CD4-positive, CD25-positive, alpha-beta regulatory T cell (primary cell): ENCODE measurements around the gene CYBA. TPM values are rescaled to one million over a fixed set of nuclear protein-coding genes. Genes with fewer than 3 reads are reported as not detected.
A peak's percentile ranks its signal among the peaks of the same experiment; 100 is the strongest.

ENCODE experiments used
- ATAC-seq, 2 donors: fragments of 150-1000 bp; cut with Tn5 transposase; one replicate each; pipeline ENCODE4 v1.10.0; 2021; ENCODE audit warnings: low read depth in 2 of 2, moderate number of reproducible peaks in 2 of 2, moderate library complexity in 1 of 2
- DNase-seq, 3 donors: peaks; one replicate each; pipeline versions ENCODE4 v3.0.0 to v3.0.0-alpha.2; 2012 to 2022; ENCODE audit warnings: mixed read lengths in 1 of 3
- H3K27ac ChIP-seq: one replicate; pipeline ENCODE4 v1.7.0; 2013; ENCODE audit warnings: mild to moderate bottlenecking, low read length; ENCODE audit not compliant: insufficient read depth, poor library complexity, severe bottlenecking
- H3K27me3 ChIP-seq: one replicate; pipeline ENCODE4 v1.7.0; 2013; ENCODE audit warnings: low read length; ENCODE audit not compliant: control insufficient read depth, insufficient read depth
- H3K36me3 ChIP-seq: one replicate; pipeline ENCODE4 v1.7.0; 2013; ENCODE audit warnings: mild to moderate bottlenecking, low read length, moderate library complexity; ENCODE audit not compliant: control insufficient read depth, insufficient read depth
- H3K4me1 ChIP-seq: 2 replicates; pipeline ENCODE4 v1.7.0; 2013; ENCODE audit warnings: mild to moderate bottlenecking, low read length; ENCODE audit not compliant: insufficient read depth, control insufficient read depth, poor library complexity, severe bottlenecking
- H3K4me3 ChIP-seq: one replicate; pipeline ENCODE4 v1.7.0; 2013; ENCODE audit warnings: low read depth, mild to moderate bottlenecking, low read length, moderate library complexity
- H3K9me3 ChIP-seq, 2 experiments: 1 replicate in 1 of 2; 2 replicates in 1 of 2; pipeline ENCODE4 v1.7.0; 2013; ENCODE audit warnings: low read length in 2 of 2, mild to moderate bottlenecking in 1 of 2, moderate library complexity in 1 of 2; ENCODE audit not compliant: control insufficient read depth in 2 of 2
- H3K27ac Mint-ChIP-seq, 3 donors: one replicate each; pipeline ENCODE4 v1.8.0; 2020 to 2022; ENCODE audit warnings: mild to moderate bottlenecking in 3 of 3, mixed read lengths in 3 of 3, moderate library complexity in 2 of 3
- H3K27me3 Mint-ChIP-seq: one replicate; pipeline ENCODE4 v1.8.0; 2022; ENCODE audit warnings: mild to moderate bottlenecking, mixed read lengths
- H3K36me3 Mint-ChIP-seq: one replicate; pipeline ENCODE4 v1.8.0; 2020; ENCODE audit warnings: mixed read lengths
- H3K4me1 Mint-ChIP-seq, 4 donors: one replicate each; pipeline ENCODE4 v1.8.0; 2020 to 2022; ENCODE audit warnings: mixed read lengths in 4 of 4, mild to moderate bottlenecking in 1 of 4
- H3K4me3 Mint-ChIP-seq, 4 donors: one replicate each; pipeline ENCODE4 v1.8.0; 2020 to 2022; ENCODE audit warnings: mild to moderate bottlenecking in 4 of 4, mixed read lengths in 4 of 4, moderate library complexity in 3 of 4
- H3K9me3 Mint-ChIP-seq, 7 donors: one replicate each; pipeline ENCODE4 v1.8.0; 2020 to 2022; ENCODE audit warnings: mixed read lengths in 7 of 7, mild to moderate bottlenecking in 3 of 7, moderate library complexity in 2 of 7
- polyA plus RNA-seq, 4 donors: library from polyadenylated mRNA; unstranded; fragments of 300-500 nt; fragmentation: Illumina TruSeq; gene quantifications; one replicate each; pipeline ENCODE4 v1.2.3, GENCODE V29; 2021
- total RNA-seq: library from RNA; stranded (reverse); gene quantifications from one replicate; pipeline ENCODE4 v1.2.3, GENCODE V29; 2022

Gene CYBA
- total and polyA plus RNA-seq, 5 donors from 2014 or later: 351 to 964 (median 715) TPM

DNA sequence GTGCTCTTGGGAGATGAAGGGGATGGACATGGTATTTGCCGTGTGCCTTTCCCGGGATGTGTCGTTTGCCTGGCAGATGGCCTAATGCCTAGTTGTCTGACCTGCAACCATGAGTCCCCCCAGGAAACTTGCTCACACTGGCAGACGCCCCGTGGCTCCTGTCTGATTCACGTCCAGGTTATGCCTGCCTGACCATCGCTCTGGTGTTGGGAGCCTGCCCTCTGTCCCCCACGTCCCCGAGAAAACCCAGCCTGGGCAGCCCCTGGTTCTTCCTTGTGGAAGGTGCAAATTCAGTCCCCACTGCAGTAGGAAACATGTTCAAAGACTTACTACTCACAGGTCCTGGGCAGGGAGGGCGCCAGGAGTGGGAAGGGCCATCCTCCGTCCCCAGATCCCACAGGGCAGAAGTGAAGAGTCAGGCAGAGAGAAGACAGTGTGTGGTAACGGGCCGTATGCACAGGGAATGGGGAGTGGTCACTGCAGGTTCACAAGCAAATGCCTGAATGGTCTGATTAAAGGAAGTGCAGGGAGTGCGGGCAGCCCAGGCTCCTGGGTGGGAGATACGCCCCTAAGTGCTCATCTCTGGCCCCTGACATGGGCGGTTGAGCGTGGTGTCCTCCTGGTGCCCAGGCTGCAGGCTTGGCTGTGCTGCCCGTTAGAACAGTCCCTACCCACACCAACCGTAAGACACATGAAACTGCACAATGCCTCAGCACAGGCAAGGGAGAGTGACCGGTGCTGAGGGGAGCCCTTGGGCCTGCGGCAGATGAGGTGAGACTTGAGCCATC, 39.7 kb upstream of the CYBA start:
- ATAC-seq: no peak
- Histone ChIP-seq H3K27me3 (no peaks in the 10 kb centered on the region), H3K27ac (no peak overlapping the region), H3K4me1 (peaks cover 53% of the 10 kb centered on the region), H3K9me3 (no peaks in the 10 kb centered on the region), H3K4me3 (no peak overlapping the region), H3K36me3 (peaks cover 1% of the 10 kb centered on the region)
- Mint-ChIP-seq H3K4me1 (peaks cover 0 to 67% (median 15%) of the 10 kb centered on the region in 4 donors), H3K36me3 (no peaks in the 10 kb centered on the region), H3K4me3 (peak overlapping the region; percentile 58 to 83 (median 75)), H3K9me3 (no peaks in the 10 kb centered on the region), H3K27ac (peak overlapping the region; percentile 71 to 94 (median 73)), H3K27me3 (no peaks in the 10 kb centered on the region)
- no peak for DNase-seq

DNA sequence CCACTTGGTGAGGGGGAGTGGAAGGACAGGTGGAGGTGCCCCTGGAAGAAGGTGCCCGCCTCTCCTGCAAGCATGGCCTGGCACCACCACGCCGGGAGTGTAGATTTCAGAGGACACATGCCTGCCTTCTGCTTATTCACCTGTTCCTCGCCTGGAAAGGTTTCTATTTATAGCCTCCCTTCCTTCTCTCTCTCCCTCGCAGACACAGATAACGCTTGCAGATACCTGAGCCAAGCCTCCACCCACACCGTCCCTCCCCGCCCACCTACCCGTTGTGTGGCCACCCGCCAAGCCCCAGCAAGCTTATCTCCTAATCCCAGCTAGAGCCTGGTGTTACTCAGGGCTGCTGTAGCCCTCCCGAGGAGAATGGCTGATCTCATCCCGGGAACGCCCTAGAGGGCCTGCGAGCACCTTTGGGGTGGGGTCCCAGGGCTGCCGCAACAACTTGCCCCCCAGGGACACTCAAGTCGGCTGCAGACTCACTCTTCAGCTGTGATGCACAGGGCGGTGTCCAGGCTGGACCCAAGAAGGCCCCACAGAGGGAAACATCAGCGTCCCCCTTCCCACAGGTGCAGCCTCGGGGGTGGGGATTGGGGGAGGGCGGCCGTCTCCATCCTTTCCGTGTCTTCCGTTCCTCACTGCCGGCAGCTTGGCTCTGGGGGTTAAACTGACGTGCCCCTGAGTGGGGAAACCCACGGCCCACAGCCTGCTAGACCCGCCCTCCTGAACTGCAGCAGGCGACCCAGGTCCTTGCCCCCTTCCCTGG, 37.3 kb upstream of the CYBA start:
- Histone ChIP-seq H3K4me1 (peaks cover 61% of the 10 kb centered on the region), H3K27me3 (no peaks in the 10 kb centered on the region), H3K4me3 (no peak overlapping the region), H3K27ac (no peak overlapping the region), H3K9me3 (no peaks in the 10 kb centered on the region), H3K36me3 (no peaks in the 10 kb centered on the region)
- no peaks in the 10 kb centered on the region for H3K9me3 Mint-ChIP-seq
- H3K36me3 Mint-ChIP-seq: no peaks in the 10 kb centered on the region
- DNase-seq: no peak
- no peak for ATAC-seq
- H3K4me3 Mint-ChIP-seq: peak overlapping the region; percentile 46 to 84 (median 50)
- peak overlapping the region in 2 of 3 donors; percentile 14 to 62 for H3K27ac Mint-ChIP-seq
- H3K4me1 Mint-ChIP-seq: peaks cover 0 to 77% (median 30%) of the 10 kb centered on the region in 4 donors
- no peaks in the 10 kb centered on the region for H3K27me3 Mint-ChIP-seq

DNA sequence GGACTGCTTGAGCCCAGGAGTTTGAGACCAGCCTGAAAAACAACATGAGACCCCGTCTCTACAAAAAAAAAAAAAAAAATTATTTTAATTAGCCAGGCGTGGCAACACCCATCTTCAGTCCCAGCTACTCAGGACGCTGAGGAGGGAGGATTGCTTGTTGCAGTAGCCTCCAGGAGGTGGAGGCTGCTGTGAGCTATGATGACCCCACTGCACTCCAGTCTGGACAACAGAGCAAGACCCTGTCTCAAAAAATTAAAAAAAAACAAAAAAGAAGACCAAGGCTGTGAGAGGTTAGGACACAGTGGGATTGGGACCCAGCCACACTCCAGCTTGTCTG, 36.8 kb upstream of the CYBA start:
- Histone ChIP-seq H3K27me3 (no peaks in the 10 kb centered on the region), H3K9me3 (no peaks in the 10 kb centered on the region), H3K36me3 (no peaks in the 10 kb centered on the region), H3K4me3 (no peak overlapping the region), H3K4me1 (peaks cover 57% of the 10 kb centered on the region), H3K27ac (no peak overlapping the region)
- H3K9me3 Mint-ChIP-seq: no peaks in the 10 kb centered on the region
- peak overlapping the region in 3 of 4 donors; percentile 32 to 54 (median 46) for H3K4me3 Mint-ChIP-seq
- H3K27ac Mint-ChIP-seq: no peak overlapping the region
- peaks cover under 1 to 74% (median 31%) of the 10 kb centered on the region in 4 donors for H3K4me1 Mint-ChIP-seq
- H3K36me3 Mint-ChIP-seq: no peaks in the 10 kb centered on the region
- DNase-seq (no peak), ATAC-seq (no peak)
- no peaks in the 10 kb centered on the region for H3K27me3 Mint-ChIP-seq

DNA sequence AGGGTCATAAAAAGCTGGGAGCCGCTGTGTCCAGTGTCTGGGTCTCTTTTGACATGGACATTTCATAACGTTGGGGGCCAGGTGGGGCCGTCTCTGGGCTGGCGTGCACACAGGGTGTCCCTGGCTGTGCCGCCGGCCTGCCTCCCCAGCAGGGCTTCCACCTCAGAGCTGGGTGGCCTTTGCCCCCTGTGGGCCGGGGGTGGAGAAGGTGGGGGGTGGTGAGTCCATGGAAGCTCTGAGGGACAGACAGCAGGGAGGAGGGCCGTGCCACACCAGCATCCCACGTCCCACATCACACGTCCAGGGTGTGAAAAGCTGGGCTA, 36.4 kb upstream of the CYBA start:
- Mint-ChIP-seq H3K4me1 (peaks cover 5 to 73% (median 33%) of the 10 kb centered on the region in 4 donors), H3K27me3 (no peaks in the 10 kb centered on the region), H3K4me3 (peak overlapping the region; percentile 83 to 95 (median 88)), H3K9me3 (no peaks in the 10 kb centered on the region), H3K27ac (no peak overlapping the region), H3K36me3 (no peaks in the 10 kb centered on the region)
- ATAC-seq (no peak), DNase-seq (no peak)
- H3K27me3 ChIP-seq: no peaks in the 10 kb centered on the region
- peak overlapping the region; percentile 24 for H3K4me3 ChIP-seq
- H3K4me1 ChIP-seq: peaks cover 57% of the 10 kb centered on the region
- H3K9me3 ChIP-seq: no peaks in the 10 kb centered on the region
- no peak overlapping the region for H3K27ac ChIP-seq
- no peaks in the 10 kb centered on the region for H3K36me3 ChIP-seq

DNA sequence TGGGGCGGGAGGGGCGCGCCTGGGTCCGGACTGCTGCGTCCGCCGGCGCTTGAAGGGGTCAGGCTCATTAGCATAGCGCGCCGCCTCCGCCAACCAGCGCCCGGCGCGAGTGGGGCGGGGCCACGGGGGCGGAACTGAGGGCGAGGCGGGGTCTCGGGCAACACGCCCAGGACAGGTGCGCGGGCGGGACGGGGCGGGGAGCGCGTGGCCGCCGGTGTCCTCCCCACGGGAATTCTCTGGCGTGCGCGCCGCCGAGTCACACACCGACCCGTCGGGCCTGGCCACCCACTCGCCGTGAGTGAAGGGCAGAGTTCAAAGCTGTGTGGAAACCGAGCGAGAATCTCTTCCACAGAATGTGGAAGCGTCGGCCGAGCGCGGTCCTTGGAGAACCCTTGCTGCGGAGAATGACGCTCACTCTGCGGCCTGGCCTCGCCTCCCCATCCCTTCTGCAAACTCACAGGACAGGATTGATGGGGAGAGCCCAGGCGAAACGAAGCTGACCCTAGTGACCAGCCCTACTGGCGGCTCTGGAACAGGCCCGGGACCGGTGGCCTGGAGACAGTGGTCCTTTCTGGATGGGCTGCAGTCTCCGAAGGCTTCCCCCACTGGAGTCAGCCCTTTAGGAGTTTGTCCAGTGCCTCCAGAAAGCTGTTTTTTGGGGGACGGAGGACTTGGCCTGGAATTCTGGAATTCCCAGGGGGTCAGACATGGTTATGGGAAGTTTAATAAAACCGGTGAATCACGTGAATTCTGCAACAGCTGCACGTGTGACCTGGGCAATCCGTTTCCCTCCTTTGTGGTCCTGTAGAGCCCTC, 35.8 kb upstream of the CYBA start, which contains the start of gene SNAI3:
TSS of gene SNAI3 (minus strand) at position 69 of the 815 bp plus-strand sequence. CDS start 101 bp downstream, outside the sequence.
- H3K27me3 ChIP-seq: no peaks in the 10 kb centered on the region
- H3K4me1 Mint-ChIP-seq: peaks cover 10 to 73% (median 36%) of the 10 kb centered on the region in 4 donors
- H3K36me3 ChIP-seq: no peaks in the 10 kb centered on the region
- H3K27ac Mint-ChIP-seq: peak within 1 kb of the TSS; percentile 62 to 94 (median 64)
- H3K36me3 Mint-ChIP-seq: no peaks in the 10 kb centered on the region
- no peaks in the 10 kb centered on the region for H3K27me3 Mint-ChIP-seq
- ATAC-seq: peak; percentile 78 to 83
- no peaks in the 10 kb centered on the region for H3K9me3 Mint-ChIP-seq
- peak within 1 kb of the TSS; percentile 83 to 95 (median 90) for H3K4me3 Mint-ChIP-seq
- H3K4me3 ChIP-seq: peak within 1 kb of the TSS; percentile 61
- no peaks in the 10 kb centered on the region for H3K9me3 ChIP-seq
- DNase-seq: peak; percentile 79 to 85 (median 81)
- H3K27ac ChIP-seq: peak within 1 kb of the TSS; percentile 68
- H3K4me1 ChIP-seq: peaks cover 57% of the 10 kb centered on the region

DNA sequence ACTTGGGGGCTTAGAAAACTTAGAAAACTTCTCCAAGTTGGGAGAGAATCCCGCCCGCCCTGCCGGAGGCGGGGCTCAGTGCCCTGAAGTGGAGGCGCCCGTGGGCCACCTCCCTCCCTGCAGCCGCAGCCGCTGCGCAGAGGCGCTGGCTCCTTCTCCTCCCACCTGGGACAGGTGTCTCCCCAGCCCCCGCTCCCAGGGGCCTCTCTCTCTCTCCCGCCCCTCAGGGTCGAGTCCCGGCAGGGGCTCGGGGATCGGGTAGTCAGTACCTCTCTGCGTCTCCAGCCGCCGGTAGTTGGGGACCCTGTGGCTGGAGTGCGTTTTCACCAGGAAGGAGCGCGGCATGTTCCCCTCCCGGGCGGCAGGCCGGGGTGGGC, 35.2 kb upstream of the CYBA start:
- DNase-seq (no peak), ATAC-seq (peak; percentile 35 to 36)
- Mint-ChIP-seq H3K9me3 (no peaks in the 10 kb centered on the region), H3K4me1 (peaks cover 11 to 73% (median 38%) of the 10 kb centered on the region in 4 donors), H3K4me3 (peak overlapping the region; percentile 83 to 95 (median 90)), H3K27me3 (no peaks in the 10 kb centered on the region), H3K36me3 (peaks cover under 1% of the 10 kb centered on the region), H3K27ac (peak overlapping the region in 1 of 3 donors; percentile 48)
- Histone ChIP-seq H3K27me3 (no peaks in the 10 kb centered on the region), H3K4me3 (peak overlapping the region; percentile 61), H3K9me3 (no peaks in the 10 kb centered on the region), H3K4me1 (peaks cover 57% of the 10 kb centered on the region), H3K27ac (peak overlapping the region; percentile 68), H3K36me3 (peaks cover under 1% of the 10 kb centered on the region)
